ENCODE data around the gene PID1. TPM values are rescaled to one million over a fixed set of nuclear protein-coding genes. Genes with fewer than 3 reads are reported as not detected.

The PID1 gene
- total RNA-seq, 1 experiment from 2014 or later: 2.9 TPM

- H3K27me3 ChIP-seq (ENCODE audit: control insufficient read depth, insufficient read depth, low read length): no peaks in the 10 kb centered on the region
- no peak for DNase-seq (ENCODE audit: low read depth, low spot score)
- intact Hi-C loops (cut with micrococcal nuclease; ENCODE audit: unreplicated experiment): no loop called here
- no TSS peak for BruUV-seq (replicated peaks)
- no peaks in the 10 kb centered on the region for H3K36me3 ChIP-seq (ENCODE audit: control insufficient read depth, insufficient read depth, low read length)
- TF ChIP-seq CTCF (IDR thresholded peaks at IDR 0.05): no peak
- TF ChIP-seq SIN3A (IDR thresholded peaks at IDR 0.05; ENCODE audit: borderline replicate concordance, insufficient read depth, low read depth, low read length): no peak
- TF ChIP-seq POLR2AphosphoS5 (IDR thresholded peaks at IDR 0.05; ENCODE audit: low read depth, low read length): no peak
- no peak for TF ChIP-seq TCF7L2 (IDR thresholded peaks at IDR 0.05; ENCODE audit: low read depth, low read length)
- no peak for TF ChIP-seq REST (IDR thresholded peaks at IDR 0.05; ENCODE audit: insufficient read depth in 1 of 2, low read depth in 2 of 2, low read length in 1 of 2)
- no peaks in the 10 kb centered on the region for H3K4me1 ChIP-seq (ENCODE audit: control insufficient read depth, insufficient read depth, low read length)
- H3K9me3 ChIP-seq (ENCODE audit: control insufficient read depth, insufficient read depth, low read depth, low read length): no peaks in the 10 kb centered on the region
- H3K4me3 ChIP-seq (ENCODE audit: low read depth in 2 of 2, low read length in 2 of 2): no peak overlapping the region
- POLR2A ChIA-PET: no interaction called here
- H3K27ac ChIP-seq (ENCODE audit: low read length): no peak overlapping the region
- CTCF ChIA-PET: no interaction called here
- no peak for ATAC-seq
- in situ Hi-C loops (cut with HindIII; ENCODE audit: low pct_unique_long_range_greater_than_20kb, low sequenced_read_pairs): no loop called here
Measured at GRCh38 chr2:229037621-229038020, 233.5 kb downstream of the PID1 start.

GRCh38 chr2:229033816-229034215 is 237.3 kb downstream of the PID1 start:
- Histone ChIP-seq H3K9me3 (ENCODE audit: control insufficient read depth, insufficient read depth, low read depth, low read length) (no peaks in the 10 kb centered on the region), H3K36me3 (ENCODE audit: control insufficient read depth, insufficient read depth, low read length) (no peaks in the 10 kb centered on the region), H3K27me3 (ENCODE audit: control insufficient read depth, insufficient read depth, low read length) (no peaks in the 10 kb centered on the region), H3K4me3 (ENCODE audit: low read depth in 2 of 2, low read length in 2 of 2) (no peak overlapping the region), H3K4me1 (ENCODE audit: control insufficient read depth, insufficient read depth, low read length) (no peaks in the 10 kb centered on the region), H3K27ac (ENCODE audit: low read length) (no peak overlapping the region)
- ChIA-PET POLR2A (no interaction called here), CTCF (no interaction called here)
- TF ChIP-seq REST (IDR thresholded peaks at IDR 0.05; ENCODE audit: insufficient read depth in 1 of 2, low read depth in 2 of 2, low read length in 1 of 2) (no peak), SIN3A (IDR thresholded peaks at IDR 0.05; ENCODE audit: borderline replicate concordance, insufficient read depth, low read depth, low read length) (no peak), CTCF (IDR thresholded peaks at IDR 0.05) (no peak), TCF7L2 (IDR thresholded peaks at IDR 0.05; ENCODE audit: low read depth, low read length) (no peak), POLR2AphosphoS5 (IDR thresholded peaks at IDR 0.05; ENCODE audit: low read depth, low read length) (no peak)
- ATAC-seq (no peak), DNase-seq (ENCODE audit: low read depth, low spot score) (no peak)
- in situ Hi-C loops (cut with HindIII; ENCODE audit: low pct_unique_long_range_greater_than_20kb, low sequenced_read_pairs) (no loop called here), intact Hi-C loops (cut with micrococcal nuclease; ENCODE audit: unreplicated experiment) (no loop called here)
- BruUV-seq (replicated peaks): no TSS peak

Data from Panc1 (cell line).